Choroid plexus epithelial cell (primary cell): ENCODE data around the gene PIGL.
A peak's percentile ranks its signal among the peaks of the same experiment; 100 is the strongest.

Experiments
- DNase-seq: peaks from one replicate; pipeline ENCODE4 v3.0.0-alpha.2; 2010; ENCODE audit warnings: low read depth
- H3K4me3 ChIP-seq: 2 replicates; pipeline ENCODE4 v1.5.1; 2011; ENCODE audit warnings: low read depth, mild to moderate bottlenecking, control low read depth, low read length, moderate library complexity
- CTCF ChIP-seq: conservative IDR thresholded peaks from 2 replicates; pipeline ENCODE4 v1.5.1; 2011; ENCODE audit warnings: low read depth, mild to moderate bottlenecking, control low read depth, inconsistent platforms, low read length, moderate library complexity

The PIGL gene

GRCh38 chr17:16313139-16314090, 96.4 kb downstream of the PIGL start:
- no peak for TF ChIP-seq CTCF
- no peak overlapping the region for H3K4me3 ChIP-seq
- DNase-seq, result peak; percentile 15

- TF ChIP-seq CTCF, result no peak
- no peak for DNase-seq
- H3K4me3 ChIP-seq, result no peak overlapping the region
These were observed 97.2 kb downstream of the PIGL start for GRCh38 chr17:16314189-16314588.

GRCh38 chr17:16314859-16315258, 97.8 kb downstream of the PIGL start:
- H3K4me3 ChIP-seq, result no peak overlapping the region
- TF ChIP-seq CTCF, result no peak
- no peak for DNase-seq

- no peak for TF ChIP-seq CTCF
- H3K4me3 ChIP-seq, result no peak overlapping the region
- DNase-seq, result no peak
These were observed 103.0 kb downstream of the PIGL start for GRCh38 chr17:16319969-16320368.

- DNase-seq, result peak; percentile 95
- no peak for TF ChIP-seq CTCF
- H3K4me3 ChIP-seq, result no peak overlapping the region
These were observed 105.6 kb downstream of the PIGL start for GRCh38 chr17:16322636-16323035.

- no peak for TF ChIP-seq CTCF
- DNase-seq, result no peak
- no peak overlapping the region for H3K4me3 ChIP-seq
These were observed 109.0 kb downstream of the PIGL start for GRCh38 chr17:16325964-16326363.

GRCh38 chr17:16327018-16327417, 110.0 kb downstream of the PIGL start:
- TF ChIP-seq CTCF, result no peak
- DNase-seq, result no peak
- no peak overlapping the region for H3K4me3 ChIP-seq
